MV-4-11 (cell line): ENCODE results near the gene PTTG1.

Experiments
- DNase-seq: peaks from one replicate; lab custom pipeline; 2025; lab: John Stamatoyannopoulos, UW

PTTG1 gene

GRCh38 chr5:160453751-160454150, 32.1 kb downstream of the PTTG1 start:
- DNase-seq: no peak

GRCh38 chr5:160455600-160455999, 33.9 kb downstream of the PTTG1 start:
- DNase-seq: no peak

- no peak for DNase-seq
Measured at GRCh38 chr5:160456480-160457177, 35.0 kb downstream of the PTTG1 start.

GRCh38 chr5:160457252-160457651, 35.6 kb downstream of the PTTG1 start:
- no peak for DNase-seq

GRCh38 chr5:160458806-160459800, 37.4 kb downstream of the PTTG1 start:
- DNase-seq: no peak

- DNase-seq: no peak
Measured at GRCh38 chr5:160460377-160461049, 38.9 kb downstream of the PTTG1 start.

GRCh38 chr5:160461378-160461777, 39.7 kb downstream of the PTTG1 start:
- DNase-seq: no peak

GRCh38 chr5:160462167-160462566, 40.5 kb downstream of the PTTG1 start:
- DNase-seq: peak; percentile 16

GRCh38 chr5:160463227-160463626, 41.6 kb downstream of the PTTG1 start:
- DNase-seq: no peak

- DNase-seq: peak; percentile 37
Measured at GRCh38 chr5:160463740-160464465, 42.2 kb downstream of the PTTG1 start.

- no peak for DNase-seq
Measured at GRCh38 chr5:160464466-160464797, 42.8 kb downstream of the PTTG1 start.

- DNase-seq: no peak
Measured at GRCh38 chr5:160466116-160466515, 44.5 kb downstream of the PTTG1 start.

- DNase-seq: no peak
Measured at GRCh38 chr5:160466889-160467554, 45.4 kb downstream of the PTTG1 start.

GRCh38 chr5:160467555-160468362, 46.1 kb downstream of the PTTG1 start:
- DNase-seq: peak; percentile 80

GRCh38 chr5:160468363-160468975, 46.8 kb downstream of the PTTG1 start:
- no peak for DNase-seq

GRCh38 chr5:160469156-160470144, 47.8 kb downstream of the PTTG1 start:
- no peak for DNase-seq

- peak; percentile 36 for DNase-seq
Measured at GRCh38 chr5:160470437-160471361, 49.0 kb downstream of the PTTG1 start.

- DNase-seq: no peak
Measured at GRCh38 chr5:160471761-160472160, 50.1 kb downstream of the PTTG1 start.
